GM19372 (cell line): Measurements from ENCODE around the gene CHD3.
"Not testable (repeated sequence)": the region's sequence is repeated elsewhere in the genome, so short reads cannot be mapped to it uniquely, and the experiment has no call there.

Experiments used
- ATAC-seq: cut with Tn5 transposase; IDR thresholded peaks from one replicate; pipeline ENCODE4 v1.9.1; 2021; ENCODE audit warnings: mild to moderate bottlenecking, low read depth, moderate library complexity; ENCODE audit not compliant: unreplicated experiment

The CHD3 gene

GRCh38 chr17:7930841-7931631, 42.4 kb downstream of the CHD3 start:
- no peak for ATAC-seq

GRCh38 chr17:7931709-7932482, 43.3 kb downstream of the CHD3 start, which contains the start of the genes CNTROB and TRAPPC1:
Gene CNTROB, plus strand, starts transcription at chr17:7932206. Its CDS starts 874 bp downstream, at chr17:7933080.
Gene TRAPPC1, minus strand, starts transcription at chr17:7931946. Its CDS starts 117 bp downstream, at chr17:7931829.
- ATAC-seq: peak; percentile 96

- ATAC-seq: no peak
These were observed 43.9 kb downstream of the CHD3 start for GRCh38 chr17:7932483-7932891.

GRCh38 chr17:7932949-7933348, 44.4 kb downstream of the CHD3 start:
- no peak for ATAC-seq

GRCh38 chr17:7935859-7936258, 47.3 kb downstream of the CHD3 start:
- no peak for ATAC-seq

- no peak for ATAC-seq
These were observed 51.4 kb downstream of the CHD3 start for GRCh38 chr17:7940034-7940433.

GRCh38 chr17:7940743-7941142, 52.2 kb downstream of the CHD3 start:
- ATAC-seq: no peak

- ATAC-seq: no peak
These were observed 54.7 kb downstream of the CHD3 start for GRCh38 chr17:7943291-7943690.

GRCh38 chr17:7944326-7944725, 55.7 kb downstream of the CHD3 start:
- ATAC-seq: no peak

GRCh38 chr17:7945651-7946050, 57.1 kb downstream of the CHD3 start:
- no peak for ATAC-seq

GRCh38 chr17:7946441-7946840, 57.9 kb downstream of the CHD3 start:
- ATAC-seq: no peak

GRCh38 chr17:7947651-7948050, 59.1 kb downstream of the CHD3 start:
- ATAC-seq: no peak

- no peak for ATAC-seq
These were observed 62.0 kb downstream of the CHD3 start for GRCh38 chr17:7950578-7950977.

- ATAC-seq: peak; percentile 54
These were observed 62.7 kb downstream of the CHD3 start for GRCh38 chr17:7951143-7951792.

- not testable (repeated sequence) for ATAC-seq
These were observed 64.7 kb downstream of the CHD3 start for GRCh38 chr17:7953266-7953665.

- no peak for ATAC-seq
These were observed 67.0 kb downstream of the CHD3 start for GRCh38 chr17:7955414-7956227.

GRCh38 chr17:7956228-7956965, 67.8 kb downstream of the CHD3 start:
- ATAC-seq: no peak

GRCh38 chr17:7959503-7960253, 71.1 kb downstream of the CHD3 start:
- no peak for ATAC-seq

GRCh38 chr17:7961421-7961820, 72.8 kb downstream of the CHD3 start:
- no peak for ATAC-seq
